Epithelial cell of esophagus (primary cell): ENCODE measurements around the gene LLGL1.
A peak's percentile ranks its signal among the peaks of the same experiment; 100 is the strongest.

Experiments
- DNase-seq: peaks from one replicate; pipeline ENCODE4 v3.0.0; 2010; ENCODE audit warnings: low read depth
- H3K4me3 ChIP-seq: 2 replicates; pipeline ENCODE4 v1.5.1; 2011; ENCODE audit warnings: mild to moderate bottlenecking, low read length, control low read depth
- CTCF ChIP-seq: IDR thresholded peaks from 2 replicates; pipeline ENCODE4 v1.5.1; 2011; ENCODE audit warnings: low read depth, mild to moderate bottlenecking, low read length, control low read depth, inconsistent platforms; ENCODE audit not compliant: insufficient read depth; ENCODE audit errors: missing control alignments

LLGL1 gene

GRCh38 chr17:18260332-18261145, 35.1 kb downstream of the LLGL1 start, which contains the start of gene MIEF2:
Gene MIEF2, plus strand, starts transcription at chr17:18260662. Its CDS starts 2,059 bp downstream, at chr17:18262721.
- peak within 1 kb of the TSS; percentile 95 for H3K4me3 ChIP-seq
- no peak for TF ChIP-seq CTCF
- peak; percentile 97 for DNase-seq

- no peak for TF ChIP-seq CTCF
- DNase-seq: peak; percentile 82
- H3K4me3 ChIP-seq: peak overlapping the region; percentile 95
These were observed 35.7 kb downstream of the LLGL1 start for GRCh38 chr17:18261146-18261515.

GRCh38 chr17:18261659-18262058, 36.2 kb downstream of the LLGL1 start:
- no peak for DNase-seq
- peak overlapping the region; percentile 95 for H3K4me3 ChIP-seq
- TF ChIP-seq CTCF: no peak

- no peak overlapping the region for H3K4me3 ChIP-seq
- DNase-seq: peak; percentile 26
- TF ChIP-seq CTCF: no peak
These were observed 36.7 kb downstream of the LLGL1 start for GRCh38 chr17:18262111-18262510.

- TF ChIP-seq CTCF: no peak
- no peak overlapping the region for H3K4me3 ChIP-seq
- DNase-seq: no peak
These were observed 37.2 kb downstream of the LLGL1 start for GRCh38 chr17:18262641-18263040.

GRCh38 chr17:18263885-18264682, 38.6 kb downstream of the LLGL1 start:
- TF ChIP-seq CTCF: no peak
- no peak overlapping the region for H3K4me3 ChIP-seq
- no peak for DNase-seq

GRCh38 chr17:18267366-18267765, 41.9 kb downstream of the LLGL1 start:
- H3K4me3 ChIP-seq: no peak overlapping the region
- no peak for TF ChIP-seq CTCF
- no peak for DNase-seq
